Activated CD4-positive, alpha-beta T cell treated with anti-CD3 and anti-CD28 coated beads, Interleukin-2, amount 10 ng/mL, durations not matched to agents 7 days and 5 days (primary cell): Measurements from ENCODE around the gene USP35. TPM values are rescaled to one million over a fixed set of nuclear protein-coding genes. Genes with fewer than 3 reads are reported as not detected.

ENCODE experiments used
- CTCF ChIA-PET: fragments of 350-600 bp; sonication (Branson Sonifier 250); formaldehyde crosslinking; loops from one replicate; lab custom pipeline; 2021; ENCODE audit warnings: antibody characterized with exemption; lab: Charles Lee
- POLR2A ChIA-PET: fragments of 350-600 bp; sonication (Branson Sonifier 250); formaldehyde crosslinking; loops from one replicate; lab custom pipeline; 2021; ENCODE audit warnings: antibody characterized with exemption; lab: Charles Lee
- DNase-seq: peaks from one replicate; pipeline ENCODE4 v3.0.0-alpha.2; 2020
- H3K27ac Mint-ChIP-seq: one replicate; pipeline ENCODE4 v1.8.0; 2021; ENCODE audit warnings: mild to moderate bottlenecking, moderate library complexity, mixed read lengths
- H3K27me3 Mint-ChIP-seq: one replicate; pipeline ENCODE4 v1.8.0; 2021; ENCODE audit warnings: mixed read lengths
- H3K36me3 Mint-ChIP-seq: one replicate; pipeline ENCODE4 v1.8.0; 2021; ENCODE audit warnings: low read depth, mixed read lengths
- H3K4me1 Mint-ChIP-seq: one replicate; pipeline ENCODE4 v1.8.0; 2021; ENCODE audit warnings: mixed read lengths
- H3K4me3 Mint-ChIP-seq: one replicate; pipeline ENCODE4 v1.8.0; 2021; ENCODE audit warnings: mild to moderate bottlenecking, moderate library complexity, mixed read lengths
- H3K9me3 Mint-ChIP-seq: one replicate; pipeline ENCODE4 v1.8.0; 2021; ENCODE audit warnings: mixed read lengths
- total RNA-seq, 2 experiments: library from RNA; stranded (reverse); gene quantifications; one replicate each; pipeline ENCODE4 v1.2.3, GENCODE V29; 2021

USP35 gene
- total RNA-seq, 2 experiments from 2014 or later, result 13.0 to 13.2 TPM

DNA sequence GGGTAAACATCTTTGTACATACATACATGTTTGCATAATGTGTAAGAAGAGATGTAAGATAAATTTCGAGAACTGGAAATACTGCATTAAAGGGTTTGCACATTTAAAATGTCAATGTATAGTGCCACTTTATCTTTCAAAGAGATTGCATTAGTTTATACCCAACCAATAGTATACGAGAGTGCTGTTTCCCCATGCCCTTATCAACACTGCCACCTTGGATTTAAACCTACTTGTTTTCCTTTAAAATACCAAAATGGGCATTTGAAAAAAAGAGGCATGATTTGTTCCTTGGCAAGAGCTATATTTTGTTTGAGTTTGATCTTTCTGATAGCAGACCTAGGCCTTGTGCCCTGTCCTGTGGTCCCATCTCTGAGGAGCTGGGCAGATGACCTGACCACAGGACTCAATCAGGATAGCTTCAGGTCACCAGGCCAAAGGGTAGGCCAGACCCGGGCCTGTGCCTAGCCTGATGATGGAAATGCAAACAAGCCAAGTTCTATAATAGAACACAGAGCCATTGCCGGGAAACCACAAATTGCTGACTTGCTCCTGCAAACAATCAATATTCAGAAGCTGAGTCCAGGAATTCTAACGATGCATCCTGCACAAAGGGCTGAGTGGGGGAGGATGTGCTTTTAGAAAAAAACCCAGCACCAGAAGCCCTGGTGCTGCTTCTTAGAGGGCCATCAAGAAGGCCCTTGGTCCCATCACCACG lies 32.4 kb upstream of the USP35 start:
- peaks cover 3% of the 10 kb centered on the region for H3K36me3 Mint-ChIP-seq
- H3K4me1 Mint-ChIP-seq, result no peaks in the 10 kb centered on the region
- no peak for DNase-seq
- H3K27ac Mint-ChIP-seq, result no peak overlapping the region
- H3K9me3 Mint-ChIP-seq, result no peaks in the 10 kb centered on the region
- no peak overlapping the region for H3K4me3 Mint-ChIP-seq
- H3K27me3 Mint-ChIP-seq, result no peaks in the 10 kb centered on the region
- CTCF ChIA-PET, result interaction anchor here (0.7 to 1.2 kb wide), 2 partner anchors 262 to 419 kb away, joined by 3 read pairs; no protein-coding TSS in a partner anchor
- POLR2A ChIA-PET, result no interaction called here

DNA sequence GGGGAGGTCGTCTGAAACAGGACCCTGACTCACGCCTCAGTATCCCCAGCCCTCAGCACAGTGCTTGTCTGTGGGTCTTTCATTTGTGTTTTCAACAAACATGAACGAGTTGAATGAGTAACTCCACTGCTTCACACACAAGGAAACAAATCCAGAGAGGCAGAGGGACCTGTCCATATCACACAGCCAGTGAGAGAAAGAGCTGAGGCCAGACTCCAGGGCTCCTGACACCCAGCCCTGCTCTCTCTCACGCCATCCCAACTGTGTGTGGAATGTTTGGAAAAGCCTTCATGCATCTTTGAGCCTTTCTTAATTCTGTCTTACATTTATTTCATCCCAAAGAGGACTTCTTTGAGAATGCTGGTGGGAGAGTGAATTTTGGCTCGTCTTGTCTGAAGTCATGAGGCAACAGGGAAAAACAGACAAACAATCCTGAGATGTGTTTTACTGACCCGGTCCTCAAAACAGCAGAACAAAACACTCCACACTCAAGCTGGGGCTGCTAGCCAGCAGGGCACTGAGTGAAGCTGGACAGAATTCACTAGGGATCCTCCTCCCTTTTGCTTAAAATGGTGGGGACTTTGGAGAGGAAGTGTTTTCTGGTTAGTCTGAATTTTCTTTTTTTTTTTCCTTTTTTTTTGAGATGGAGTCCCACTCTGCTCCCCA lies 29.6 kb upstream of the USP35 start:
- Mint-ChIP-seq H3K27me3 (no peaks in the 10 kb centered on the region), H3K36me3 (no peaks in the 10 kb centered on the region), H3K9me3 (no peaks in the 10 kb centered on the region), H3K4me3 (no peak overlapping the region), H3K4me1 (no peaks in the 10 kb centered on the region), H3K27ac (no peak overlapping the region)
- no peak for DNase-seq
- POLR2A ChIA-PET, result no interaction called here
- CTCF ChIA-PET, result interaction anchor here (0.6 to 1.5 kb wide), 4 partner anchors 14 to 1037 kb away, joined by 3 to 4 read pairs (median 4); no protein-coding TSS in a partner anchor

DNA sequence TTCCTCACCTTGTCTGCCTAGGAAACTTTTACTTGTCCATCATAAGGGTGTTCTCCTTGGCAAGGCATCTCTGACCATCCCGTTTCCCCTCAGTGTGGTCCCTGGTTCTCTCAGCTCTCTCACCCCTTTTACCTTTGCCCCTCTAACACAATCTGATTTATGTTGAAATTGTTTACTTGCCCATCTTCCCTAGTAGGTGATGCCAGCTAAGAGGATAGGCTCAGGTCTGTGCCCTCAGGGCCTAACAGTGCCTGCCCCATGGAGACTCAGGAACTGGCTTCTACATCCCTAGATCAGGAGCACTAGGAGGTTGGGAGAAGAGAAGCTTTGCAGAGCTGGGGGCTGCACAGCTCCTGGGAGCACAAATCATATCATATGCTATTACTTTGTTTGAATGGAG lies 28.2 kb upstream of the USP35 start:
- no peaks in the 10 kb centered on the region for H3K36me3 Mint-ChIP-seq
- H3K27ac Mint-ChIP-seq, result no peak overlapping the region
- CTCF ChIA-PET, result interaction anchor here (1.1 to 2.2 kb wide), 4 partner anchors 10 to 268 kb away, joined by 3 to 5 read pairs (median 4); no protein-coding TSS in a partner anchor
- no peaks in the 10 kb centered on the region for H3K27me3 Mint-ChIP-seq
- H3K4me1 Mint-ChIP-seq, result no peaks in the 10 kb centered on the region
- POLR2A ChIA-PET, result no interaction called here
- no peaks in the 10 kb centered on the region for H3K9me3 Mint-ChIP-seq
- no peak for DNase-seq
- H3K4me3 Mint-ChIP-seq, result no peak overlapping the region

DNA sequence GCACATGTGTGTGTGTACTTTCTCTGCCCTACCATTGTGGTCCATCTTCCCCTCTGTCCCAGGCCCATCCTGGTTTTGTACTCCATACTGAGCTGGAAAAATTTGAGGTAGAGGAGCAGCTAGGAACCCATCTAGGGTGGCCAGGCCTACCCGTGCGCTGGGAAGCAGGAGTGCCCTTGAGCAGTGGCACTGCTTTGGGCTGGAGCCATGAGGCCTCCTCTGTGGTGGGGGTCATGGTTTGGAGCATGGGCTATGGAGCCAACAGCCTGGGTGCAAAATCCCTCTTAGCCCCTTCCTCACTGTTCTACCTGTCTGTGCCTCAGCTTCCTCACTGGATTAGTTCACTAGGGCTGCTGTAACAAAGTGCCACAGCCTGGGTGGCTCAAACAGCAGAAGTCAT lies 27.4 kb upstream of the USP35 start:
- POLR2A ChIA-PET, result no interaction called here
- H3K36me3 Mint-ChIP-seq, result no peaks in the 10 kb centered on the region
- no peaks in the 10 kb centered on the region for H3K4me1 Mint-ChIP-seq
- no peaks in the 10 kb centered on the region for H3K9me3 Mint-ChIP-seq
- H3K4me3 Mint-ChIP-seq, result no peak overlapping the region
- DNase-seq, result no peak
- CTCF ChIA-PET, result interaction anchor here (1.1 to 2.2 kb wide), 3 partner anchors 11 to 267 kb away, joined by 3 to 5 read pairs (median 3); no protein-coding TSS in a partner anchor
- no peak overlapping the region for H3K27ac Mint-ChIP-seq
- H3K27me3 Mint-ChIP-seq, result no peaks in the 10 kb centered on the region

DNA sequence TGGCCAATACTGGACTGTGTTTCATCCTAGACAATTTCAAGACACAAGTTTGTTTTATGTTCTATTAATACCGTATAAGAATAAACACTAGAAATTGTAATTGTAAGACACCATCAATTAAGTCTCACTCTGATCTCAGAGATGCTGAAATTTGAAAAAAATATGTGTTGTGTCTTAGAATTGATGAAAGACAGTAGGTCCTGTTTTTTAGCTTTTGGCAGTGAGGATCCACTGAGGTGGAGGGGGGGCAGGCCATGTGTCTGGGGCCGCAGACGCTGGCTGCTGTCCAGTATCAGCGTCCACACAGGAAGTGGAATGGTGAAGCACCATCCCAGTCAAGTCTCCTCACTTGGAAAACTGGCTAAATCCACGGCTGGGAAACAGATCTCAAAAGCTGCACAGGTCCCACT lies 26.8 kb upstream of the USP35 start:
- no peaks in the 10 kb centered on the region for H3K9me3 Mint-ChIP-seq
- H3K4me3 Mint-ChIP-seq, result no peak overlapping the region
- H3K36me3 Mint-ChIP-seq, result no peaks in the 10 kb centered on the region
- no peaks in the 10 kb centered on the region for H3K4me1 Mint-ChIP-seq
- ChIA-PET POLR2A (no interaction called here), CTCF (interaction anchor here (2.2 kb wide), 1 partner anchor 12 kb away, joined by 5 read pairs; no protein-coding TSS in a partner anchor)
- no peak overlapping the region for H3K27ac Mint-ChIP-seq
- no peak for DNase-seq
- H3K27me3 Mint-ChIP-seq, result no peaks in the 10 kb centered on the region

DNA sequence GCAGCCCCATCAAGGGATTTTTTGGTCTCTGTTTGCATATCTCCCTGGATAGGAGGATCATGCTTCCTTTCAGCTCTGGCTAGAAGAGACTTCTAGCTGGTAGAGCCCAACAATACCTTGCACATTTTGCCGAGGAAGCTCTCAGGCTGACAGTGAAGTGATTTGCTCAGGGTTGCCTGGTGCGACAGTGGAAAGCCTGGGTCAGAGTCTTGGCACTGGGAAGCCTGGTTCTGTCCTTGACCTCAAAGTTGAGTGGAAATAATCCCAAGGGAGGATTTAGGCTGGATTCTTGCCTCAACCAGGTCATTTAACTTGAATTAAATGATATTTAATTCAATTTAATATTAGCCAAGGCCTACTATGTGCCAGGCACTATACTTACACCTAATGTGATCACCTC lies 24.9 kb upstream of the USP35 start:
- no peak for DNase-seq
- no peaks in the 10 kb centered on the region for H3K27me3 Mint-ChIP-seq
- no peaks in the 10 kb centered on the region for H3K36me3 Mint-ChIP-seq
- CTCF ChIA-PET, result interaction anchor here (1.6 kb wide), 1 partner anchor 18 kb away, joined by 4 read pairs; no protein-coding TSS in a partner anchor
- H3K9me3 Mint-ChIP-seq, result no peaks in the 10 kb centered on the region
- no peak overlapping the region for H3K27ac Mint-ChIP-seq
- H3K4me3 Mint-ChIP-seq, result no peak overlapping the region
- no peaks in the 10 kb centered on the region for H3K4me1 Mint-ChIP-seq
- POLR2A ChIA-PET, result no interaction called here

DNA sequence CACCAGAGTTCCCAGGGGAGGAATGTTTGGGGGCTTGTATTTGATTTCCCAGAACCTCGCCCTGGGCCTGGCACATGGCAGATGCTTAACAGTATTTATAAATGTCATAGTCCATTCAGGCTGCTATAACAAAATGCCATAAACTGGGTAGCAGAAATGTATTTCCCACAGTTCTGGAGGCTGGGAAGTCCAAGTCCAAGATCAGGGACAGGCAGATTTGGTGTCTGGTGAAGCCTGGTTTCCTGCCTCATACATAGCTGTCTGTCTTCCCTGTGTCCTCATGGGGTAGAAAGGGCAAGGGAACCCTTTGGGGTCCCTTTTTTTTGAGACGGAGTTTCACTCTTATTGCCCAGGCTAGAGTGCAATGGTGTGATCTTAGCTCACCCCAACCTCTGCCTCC lies 24.2 kb upstream of the USP35 start:
- Mint-ChIP-seq H3K27ac (no peak overlapping the region), H3K4me3 (no peak overlapping the region), H3K4me1 (no peaks in the 10 kb centered on the region), H3K36me3 (no peaks in the 10 kb centered on the region), H3K27me3 (no peaks in the 10 kb centered on the region), H3K9me3 (no peaks in the 10 kb centered on the region)
- DNase-seq, result no peak
- POLR2A ChIA-PET, result no interaction called here
- CTCF ChIA-PET, result interaction anchor here (1.4 to 1.6 kb wide), 2 partner anchors 10 to 19 kb away, joined by 4 to 5 read pairs; no protein-coding TSS in a partner anchor

DNA sequence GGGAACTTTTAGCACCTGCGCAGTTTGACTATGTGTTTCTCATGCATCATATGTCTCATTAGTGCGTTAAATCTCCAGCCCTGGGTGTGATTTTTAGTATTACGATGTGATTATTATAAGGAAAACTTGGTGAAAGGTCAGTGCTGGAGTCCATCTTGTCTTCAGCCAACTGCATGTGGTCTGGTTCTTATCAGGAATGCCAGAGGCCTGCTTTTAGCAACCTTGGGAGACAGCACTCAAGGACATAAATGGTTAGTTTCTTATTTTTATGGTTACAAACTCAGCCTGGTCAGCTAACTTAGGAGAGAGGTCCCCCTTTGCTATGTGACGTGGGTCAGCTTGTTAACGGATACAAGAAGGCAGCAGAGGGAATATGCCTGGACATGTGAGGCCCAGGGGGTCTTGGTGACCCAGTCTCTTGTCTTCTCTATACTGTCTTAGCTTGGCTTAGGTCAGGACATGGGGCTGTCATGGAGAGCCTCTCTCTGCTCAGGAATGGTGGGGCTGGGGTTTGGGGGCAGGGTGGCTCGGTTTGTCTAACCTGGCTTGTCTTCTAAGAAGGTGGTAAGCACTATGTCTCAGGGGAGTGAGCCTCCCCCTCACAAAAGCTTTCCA lies 21.8 kb upstream of the USP35 start:
- Mint-ChIP-seq H3K27ac (no peak overlapping the region), H3K4me1 (no peaks in the 10 kb centered on the region), H3K9me3 (no peaks in the 10 kb centered on the region), H3K27me3 (no peaks in the 10 kb centered on the region), H3K4me3 (no peak overlapping the region), H3K36me3 (no peaks in the 10 kb centered on the region)
- POLR2A ChIA-PET, result interaction anchor here (0.7 kb wide), 1 partner anchor 120 kb away, joined by 3 read pairs; no protein-coding TSS in a partner anchor
- no peak for DNase-seq
- CTCF ChIA-PET, result interaction anchor here (1.3 to 1.9 kb wide), 4 partner anchors 10 to 24 kb away, joined by 3 to 8 read pairs (median 4); partner anchors contain the start of gene KCTD21

DNA sequence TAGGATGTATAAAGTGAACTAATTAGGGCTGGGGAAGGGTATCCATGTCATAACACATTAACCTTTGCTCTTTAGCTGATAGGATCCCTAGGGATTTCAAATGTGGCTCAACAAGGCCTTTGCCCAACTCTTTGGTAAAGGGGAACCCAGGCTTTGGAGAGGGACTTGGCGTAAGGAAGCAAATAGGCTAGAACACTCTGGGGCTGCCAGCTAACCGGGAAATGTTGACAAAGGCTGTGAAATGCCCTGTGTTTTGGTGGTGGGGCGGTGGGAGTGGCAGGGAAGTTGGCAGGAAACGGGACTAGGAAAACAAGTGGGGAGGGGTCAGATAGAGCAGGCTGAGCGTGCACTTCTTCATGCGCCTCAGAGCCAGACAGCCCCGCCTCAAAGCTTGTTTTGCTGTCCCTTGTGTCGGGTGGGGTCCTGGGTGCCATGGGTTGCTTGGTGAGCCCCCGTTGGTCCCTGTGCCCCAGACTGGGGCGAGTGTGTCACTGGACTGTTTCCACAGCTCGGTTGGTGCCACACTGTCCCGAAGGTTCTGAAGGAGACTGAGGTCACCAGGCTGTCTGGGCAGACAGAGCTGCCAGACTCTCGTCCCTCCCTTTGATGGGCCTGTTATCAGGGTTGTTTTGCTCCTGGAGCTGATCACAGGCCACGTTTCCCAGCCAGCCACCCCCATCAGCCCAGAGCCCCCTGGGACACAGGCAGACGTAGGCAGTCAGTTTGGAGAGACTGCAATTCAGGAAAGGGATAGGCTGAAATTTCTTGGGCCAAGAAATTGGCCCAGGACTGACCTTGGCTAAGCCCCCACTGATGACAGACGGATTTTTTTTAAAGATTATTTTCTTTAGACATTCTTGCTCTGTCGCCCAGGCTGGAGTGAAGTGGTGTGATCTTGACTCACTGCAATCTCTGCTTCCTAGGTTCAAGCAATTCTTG lies 19.9 kb upstream of the USP35 start:
- Mint-ChIP-seq H3K9me3 (no peaks in the 10 kb centered on the region), H3K4me1 (no peaks in the 10 kb centered on the region), H3K27me3 (no peaks in the 10 kb centered on the region), H3K4me3 (no peak overlapping the region), H3K27ac (no peak overlapping the region), H3K36me3 (peaks cover 3% of the 10 kb centered on the region)
- no peak for DNase-seq
- ChIA-PET POLR2A (no interaction called here), CTCF (interaction anchor here (0.9 kb wide), 1 partner anchor 35 kb away, joined by 4 read pairs; no protein-coding TSS in a partner anchor)

DNA sequence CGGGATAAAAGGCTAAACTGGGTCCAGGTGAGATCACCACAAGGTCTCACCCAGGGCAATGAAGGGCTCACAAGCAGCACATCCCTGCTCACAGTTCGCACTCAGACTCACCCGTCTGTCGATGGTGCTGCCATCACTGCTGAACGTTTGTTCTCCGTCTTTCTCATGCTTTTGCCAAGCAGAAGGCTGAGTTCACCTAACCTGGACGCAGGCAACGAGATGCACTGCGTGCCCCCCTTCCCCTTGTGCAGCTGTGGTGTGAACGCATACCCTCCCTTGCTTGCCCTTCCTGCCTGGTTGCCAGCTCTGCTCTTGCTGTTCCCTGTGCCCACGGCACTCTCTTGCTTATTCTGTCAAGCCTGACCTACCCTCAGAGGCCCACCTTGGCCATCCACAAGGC lies 18.3 kb upstream of the USP35 start:
- CTCF ChIA-PET, result interaction anchor here (0.7 to 1.6 kb wide), 2 partner anchors 13 to 16 kb away, joined by 4 to 8 read pairs; no protein-coding TSS in a partner anchor
- H3K27ac Mint-ChIP-seq, result no peak overlapping the region
- H3K36me3 Mint-ChIP-seq, result peaks cover 6% of the 10 kb centered on the region

DNA sequence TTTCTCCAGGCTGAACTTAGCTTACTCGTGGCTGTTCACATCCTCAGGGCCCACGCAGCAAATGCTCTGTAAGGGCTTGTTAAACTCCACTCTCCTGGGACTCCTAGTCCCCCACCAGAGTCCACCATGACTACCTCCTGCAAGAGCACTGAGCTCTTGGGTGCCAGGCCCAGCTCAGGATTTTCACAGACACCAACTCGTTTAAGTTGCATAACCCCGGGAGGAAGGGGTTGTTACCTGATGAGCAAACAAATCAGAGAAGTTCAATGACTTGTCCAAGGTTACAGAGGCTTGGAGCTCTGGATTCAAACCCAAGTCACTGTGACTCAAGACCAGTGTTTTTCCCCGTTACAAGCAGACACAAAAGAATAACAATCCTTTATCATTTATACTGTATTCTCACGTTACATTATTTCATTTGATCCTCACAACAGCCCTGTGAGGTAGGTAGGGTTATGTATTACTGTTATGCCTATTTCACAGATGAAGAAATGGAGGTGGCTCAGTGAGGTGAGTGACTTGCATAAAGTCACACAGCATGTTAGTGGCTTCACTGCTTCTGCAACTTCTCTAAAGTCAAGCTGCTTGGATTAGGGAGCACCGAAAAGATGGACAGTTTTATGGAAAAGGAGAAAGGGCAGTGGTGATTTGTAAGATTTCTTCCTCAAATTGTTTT lies 17.7 kb upstream of the USP35 start:
- CTCF ChIA-PET, result interaction anchor here (0.7 to 1.6 kb wide), 3 partner anchors 12 to 245 kb away, joined by 3 to 8 read pairs (median 4); no protein-coding TSS in a partner anchor

More for the DNA sequence above, 18.3 kb upstream of the USP35 start:
- DNase-seq, result no peak
- POLR2A ChIA-PET, result no interaction called here
- Mint-ChIP-seq H3K27me3 (no peaks in the 10 kb centered on the region), H3K9me3 (no peaks in the 10 kb centered on the region), H3K4me1 (no peaks in the 10 kb centered on the region), H3K4me3 (no peak overlapping the region)

More for the DNA sequence above, 17.7 kb upstream of the USP35 start:
- Mint-ChIP-seq H3K36me3 (peaks cover 7% of the 10 kb centered on the region), H3K27ac (no peak overlapping the region), H3K9me3 (no peaks in the 10 kb centered on the region), H3K4me1 (no peaks in the 10 kb centered on the region), H3K27me3 (no peaks in the 10 kb centered on the region), H3K4me3 (no peak overlapping the region)
- DNase-seq, result no peak
- POLR2A ChIA-PET, result no interaction called here
